Activated T-cell treated with anti-CD3 and anti-CD28 coated beads, Interleukin-2, amount 50 U/mL, for 1 hour (primary cell): ENCODE measurements around the gene KLHDC4.

Experiments used
- DNase-seq: peaks from one replicate; pipeline ENCODE4 v3.0.0-alpha.2; 2020

Gene KLHDC4

DNA sequence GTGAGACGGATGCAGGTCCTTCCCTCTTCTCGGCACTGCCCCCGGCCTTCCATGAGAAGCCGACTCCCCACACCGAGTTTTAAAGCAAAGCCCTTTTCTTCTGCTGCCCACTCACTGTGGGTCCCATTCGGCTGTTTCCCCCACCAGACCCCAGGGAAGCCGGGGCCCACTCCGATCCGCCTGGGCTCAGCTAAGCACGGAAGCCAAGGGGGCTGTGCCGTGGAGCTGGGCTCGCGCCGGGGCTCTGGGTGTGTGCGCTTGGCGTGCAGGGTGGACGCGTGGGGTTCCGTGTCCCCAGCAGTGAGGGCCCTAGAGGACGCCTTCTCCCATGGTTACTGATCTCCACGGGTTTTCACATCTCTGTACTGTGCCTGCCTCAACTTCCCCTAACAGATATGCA, 68.5 kb downstream of the KLHDC4 start:
- no peak for DNase-seq

DNA sequence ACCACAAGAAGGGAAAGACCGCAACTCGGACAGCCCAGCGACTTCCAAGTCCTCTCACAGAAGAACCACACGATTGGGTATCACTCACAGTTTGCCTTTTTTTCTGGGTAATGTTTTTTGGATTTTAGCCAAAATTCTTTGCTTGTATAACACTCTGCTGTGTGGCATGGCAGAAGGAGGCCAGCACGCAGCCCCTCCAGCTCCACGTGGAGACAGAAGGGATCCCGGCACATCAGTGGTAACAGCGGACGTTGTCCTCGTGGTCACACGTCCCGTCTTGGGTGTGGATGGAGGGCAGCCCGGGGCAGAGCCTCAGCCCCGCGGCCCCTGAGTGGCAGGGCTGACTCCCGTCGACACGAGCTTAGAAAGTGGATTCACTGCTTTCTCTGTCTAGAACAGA, 69.1 kb downstream of the KLHDC4 start:
- DNase-seq: no peak

DNA sequence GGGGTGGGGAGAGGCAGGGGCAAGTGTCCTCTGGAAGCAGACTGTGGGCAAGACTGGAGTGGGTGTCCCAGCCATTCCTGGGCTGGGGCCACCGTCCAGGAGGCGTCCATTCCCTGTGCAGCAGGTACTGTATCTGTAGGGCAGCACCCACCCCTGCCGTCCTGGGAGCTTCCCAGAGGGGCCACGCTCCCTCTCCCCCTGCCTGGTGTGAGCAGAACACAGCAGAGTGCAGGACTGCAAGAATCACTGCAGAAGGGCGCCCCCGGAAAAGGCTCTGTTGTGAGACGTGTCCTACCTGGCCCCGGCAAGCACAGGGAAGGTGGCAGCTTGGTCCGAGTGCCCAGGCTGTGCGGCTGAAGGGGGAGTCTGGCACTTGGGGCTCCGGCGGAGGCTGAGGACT, 70.3 kb downstream of the KLHDC4 start:
- no peak for DNase-seq

DNA sequence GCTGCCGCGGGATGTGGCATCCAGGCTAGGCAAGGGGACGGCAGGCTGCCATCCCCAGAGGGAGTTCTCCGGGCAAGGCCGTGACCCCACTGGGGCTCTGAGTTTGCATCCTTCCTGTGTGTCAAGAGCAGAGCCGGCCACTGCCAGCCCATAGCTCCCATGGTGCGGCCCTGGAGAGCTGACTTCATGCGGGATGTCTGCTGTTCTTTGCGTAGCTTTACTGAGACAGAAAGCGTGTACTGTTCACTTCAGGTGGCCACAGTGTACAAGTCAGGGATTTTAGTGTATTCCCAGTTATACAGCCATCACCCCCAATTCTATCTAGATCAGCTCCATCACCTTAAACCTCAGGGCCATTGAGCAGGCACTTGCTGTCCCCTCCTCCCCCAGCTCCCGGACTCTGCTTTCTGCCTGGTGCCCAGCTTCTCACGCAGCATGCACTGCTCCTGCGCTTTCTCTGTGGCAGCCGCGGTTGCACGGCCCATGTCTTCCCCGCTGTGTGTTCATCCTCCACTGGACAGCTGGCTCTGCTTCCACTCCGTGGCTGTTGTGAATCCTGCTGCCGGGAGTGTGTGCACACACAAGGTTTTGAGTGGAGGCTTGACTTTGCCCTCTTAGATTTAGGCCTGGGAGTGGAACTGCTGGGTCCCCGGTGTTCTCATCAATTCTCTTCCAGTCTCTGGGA, 71.2 kb downstream of the KLHDC4 start:
- no peak for DNase-seq

DNA sequence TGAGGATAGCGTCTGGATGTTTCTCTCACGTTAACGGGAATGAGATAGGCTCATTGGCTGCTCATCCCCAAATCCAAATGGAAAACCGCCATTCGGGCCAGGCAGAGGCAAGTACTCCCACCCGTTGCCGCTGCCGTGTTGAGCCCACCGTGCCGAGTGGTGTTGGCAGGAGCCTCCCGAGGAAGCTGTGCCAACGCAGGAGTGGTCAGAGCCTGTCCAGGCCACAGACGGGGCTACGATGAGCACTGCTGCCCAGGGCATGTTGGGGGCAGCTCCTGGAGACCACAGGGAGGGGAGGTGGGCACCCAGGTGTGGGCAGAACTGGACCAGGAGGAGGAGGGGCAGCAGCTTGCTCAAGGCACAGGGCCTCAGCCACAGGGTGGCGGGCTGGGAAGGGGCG, 72.0 kb downstream of the KLHDC4 start:
- no peak for DNase-seq

DNA sequence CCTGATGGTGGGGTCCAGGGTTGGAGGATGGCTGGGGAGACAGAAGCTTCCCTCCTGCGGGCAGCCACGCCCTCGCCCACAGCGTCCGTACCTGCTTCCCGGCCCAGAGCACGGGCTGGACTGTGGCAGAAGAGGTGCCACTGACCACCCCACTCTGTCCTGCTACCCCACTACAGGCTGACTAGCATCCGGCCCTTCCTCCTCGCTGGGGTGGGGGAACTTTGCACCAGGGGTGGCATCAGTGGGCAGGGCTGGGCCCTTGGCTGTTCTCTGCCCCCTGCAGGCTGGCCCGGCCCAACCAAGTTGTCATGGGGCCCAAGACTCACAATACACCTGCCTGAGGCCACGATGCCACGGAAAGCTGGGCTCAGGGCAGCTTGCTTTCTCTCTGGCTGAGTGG, 73.0 kb downstream of the KLHDC4 start:
- DNase-seq: no peak

DNA sequence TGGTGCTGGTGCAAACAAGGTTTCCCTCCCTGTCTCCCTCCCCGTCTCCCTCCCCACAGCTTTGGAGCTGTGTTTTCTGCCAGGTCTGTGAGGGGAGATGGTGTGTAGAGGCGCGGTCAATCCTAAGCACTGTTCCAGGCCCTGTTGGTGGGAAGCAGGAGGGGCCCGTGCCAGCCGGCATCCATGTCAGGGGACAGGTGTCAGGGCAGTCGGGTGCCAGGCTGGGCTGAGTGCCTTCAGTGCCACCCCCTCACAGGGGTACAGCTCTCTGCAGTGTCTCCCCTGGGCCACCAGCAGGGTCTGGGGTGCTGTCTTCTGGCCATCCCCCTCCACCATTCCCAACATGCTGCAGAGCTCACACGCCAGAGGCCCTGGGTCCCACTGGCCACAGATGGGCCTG, 73.6 kb downstream of the KLHDC4 start:
- DNase-seq: no peak

DNA sequence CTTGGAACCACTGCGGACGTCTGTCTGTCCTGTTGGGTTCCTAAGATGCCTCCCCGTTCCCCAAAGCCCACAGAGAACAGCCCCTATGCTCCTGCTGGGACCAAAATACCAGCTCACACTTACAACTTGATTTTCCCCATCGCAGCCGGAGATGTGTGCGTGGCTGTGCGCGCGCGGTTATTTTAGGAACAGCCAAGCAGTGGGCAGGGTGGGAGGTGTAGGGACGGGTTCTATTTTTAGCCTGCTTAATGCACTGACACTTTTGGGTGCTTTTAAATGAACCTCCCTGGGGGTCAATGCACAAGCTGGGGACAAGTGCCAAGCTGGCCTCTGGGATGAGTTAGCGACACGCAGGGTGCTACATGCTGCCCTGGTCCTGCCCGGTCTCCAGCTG, 74.1 kb downstream of the KLHDC4 start:
- DNase-seq: no peak

DNA sequence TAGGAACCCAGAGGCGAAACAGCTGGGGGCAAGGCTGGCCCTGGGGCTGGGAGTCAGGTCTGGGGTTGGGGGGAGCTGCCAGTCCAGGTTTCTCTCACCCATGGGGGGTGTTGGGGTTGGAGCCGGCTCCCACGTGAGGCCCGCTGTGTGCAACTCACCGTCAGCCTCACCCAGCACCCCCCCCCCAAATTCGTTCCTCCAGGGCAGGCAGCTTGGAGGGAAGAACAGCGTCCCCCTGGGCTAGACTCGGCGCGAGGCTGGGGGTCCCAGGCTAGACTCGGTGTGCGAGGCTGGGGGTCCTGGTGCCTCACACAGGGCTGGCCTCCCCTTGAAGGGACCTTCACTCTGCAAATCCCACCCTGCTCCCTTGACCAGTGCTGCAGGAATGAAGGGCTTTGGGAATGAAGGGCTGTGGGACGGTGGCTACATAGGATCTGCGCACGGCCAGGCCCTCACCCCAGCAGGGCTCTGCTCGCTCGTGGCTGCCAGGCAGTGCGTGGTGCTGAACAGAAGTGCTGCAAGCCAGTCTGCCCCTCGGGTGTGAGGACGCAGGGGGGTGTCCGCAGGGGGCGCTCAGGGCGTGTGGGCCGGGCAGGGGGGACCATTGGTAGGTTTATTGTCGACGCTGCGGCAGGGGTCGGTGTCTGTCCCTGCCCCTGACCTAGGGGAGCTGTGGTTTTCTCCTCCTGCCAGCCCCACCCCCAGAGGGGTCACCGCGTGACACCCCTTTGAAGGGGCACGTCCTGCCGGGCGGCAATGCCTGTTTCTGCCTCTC, 74.7 kb downstream of the KLHDC4 start:
- no peak for DNase-seq

DNA sequence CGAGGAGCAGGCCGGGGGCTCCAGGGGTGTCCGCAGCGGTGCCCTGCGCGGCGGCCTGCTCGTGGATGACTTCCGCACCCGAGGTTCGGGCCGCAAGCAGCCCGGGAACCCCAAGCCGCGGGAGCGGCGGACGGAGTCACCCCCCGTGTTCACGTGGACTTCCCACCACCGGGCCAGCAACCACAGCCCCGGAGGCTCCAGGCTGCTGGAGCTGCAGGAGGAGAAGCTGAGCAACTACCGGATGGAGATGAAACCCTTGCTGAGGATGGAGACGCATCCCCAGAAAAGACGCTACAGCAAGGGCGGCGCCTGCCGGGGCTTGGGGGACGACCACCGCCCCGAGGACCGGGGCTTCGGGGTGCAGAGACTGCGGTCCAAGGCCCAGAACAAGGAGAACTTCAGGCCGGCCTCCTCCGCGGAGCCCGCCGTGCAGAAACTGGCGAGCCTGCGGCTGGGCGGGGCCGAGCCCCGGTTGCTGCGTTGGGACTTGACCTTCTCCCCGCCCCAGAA, 75.8 kb downstream of the KLHDC4 start:
- DNase-seq: no peak

DNA sequence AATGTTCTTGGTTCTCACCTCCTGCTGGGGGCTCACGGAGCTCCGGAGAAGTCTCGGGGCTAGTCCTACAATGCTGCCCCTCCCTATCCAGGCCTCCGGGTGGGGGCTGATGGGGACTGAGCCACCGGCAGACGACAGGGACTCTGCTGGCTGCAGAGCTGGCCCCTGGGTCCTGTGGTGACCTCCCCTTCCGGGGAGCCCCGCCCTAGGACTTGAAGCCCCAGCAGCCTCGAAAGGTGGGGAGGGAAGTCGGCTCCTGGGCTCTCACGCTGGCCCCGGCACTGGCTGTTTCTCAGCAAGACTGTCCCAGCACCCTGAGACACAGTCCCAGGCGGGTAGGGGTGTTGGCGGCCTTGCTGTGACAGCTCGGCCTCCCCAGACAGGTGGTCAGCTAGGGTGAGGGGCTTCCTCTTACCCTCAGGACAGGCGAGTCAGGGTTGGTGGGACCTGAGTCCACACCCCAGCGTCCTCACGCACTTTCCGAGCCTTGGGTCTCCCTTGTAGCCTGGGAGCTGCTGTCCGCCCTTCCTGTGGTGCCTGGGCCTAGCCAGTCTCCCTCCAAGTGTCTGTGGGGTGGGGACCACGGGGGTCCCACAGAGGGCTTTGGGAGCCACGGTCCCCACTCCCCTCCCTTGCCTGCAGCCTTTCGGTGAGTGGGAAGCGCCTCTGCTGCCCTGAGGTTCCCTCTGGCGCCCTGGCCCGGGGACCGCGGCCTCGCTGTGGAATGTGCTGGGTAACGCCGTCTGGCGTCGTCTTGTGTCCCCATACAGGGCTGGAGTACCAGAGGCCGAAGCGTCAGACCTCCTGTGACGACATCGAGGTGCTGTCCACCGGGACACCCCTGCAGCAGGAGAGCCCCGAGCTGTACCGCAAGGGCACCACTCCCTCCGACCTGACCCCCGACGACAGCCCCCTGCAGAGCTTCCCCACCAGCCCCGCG, 76.6 kb downstream of the KLHDC4 start:
- no peak for DNase-seq

DNA sequence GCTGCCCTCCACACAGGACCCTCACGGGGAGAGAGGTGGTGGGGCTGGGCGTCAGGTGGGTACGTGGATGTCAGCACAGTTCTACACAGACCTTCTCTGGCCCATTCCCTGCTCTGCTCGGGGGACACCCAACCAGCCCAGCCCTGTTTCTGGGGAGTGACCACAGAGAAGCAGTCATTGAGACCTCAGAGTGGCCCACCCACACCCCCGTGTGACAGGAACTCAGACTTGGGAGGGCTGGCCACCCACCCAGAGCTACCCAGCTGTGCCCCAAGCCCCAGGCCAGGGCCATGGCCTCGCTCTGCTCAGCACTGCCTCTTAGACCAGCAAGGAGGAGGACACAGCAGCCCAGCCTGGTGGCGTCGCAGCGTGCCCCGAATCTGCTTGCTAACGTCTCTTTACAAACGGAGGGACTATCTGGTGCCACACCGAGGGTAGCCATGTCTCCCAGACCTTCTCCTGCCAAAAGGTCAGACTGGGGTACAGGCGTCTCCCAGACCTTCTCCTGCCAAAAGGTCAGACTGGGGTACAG, 77.7 kb downstream of the KLHDC4 start:
- no peak for DNase-seq

DNA sequence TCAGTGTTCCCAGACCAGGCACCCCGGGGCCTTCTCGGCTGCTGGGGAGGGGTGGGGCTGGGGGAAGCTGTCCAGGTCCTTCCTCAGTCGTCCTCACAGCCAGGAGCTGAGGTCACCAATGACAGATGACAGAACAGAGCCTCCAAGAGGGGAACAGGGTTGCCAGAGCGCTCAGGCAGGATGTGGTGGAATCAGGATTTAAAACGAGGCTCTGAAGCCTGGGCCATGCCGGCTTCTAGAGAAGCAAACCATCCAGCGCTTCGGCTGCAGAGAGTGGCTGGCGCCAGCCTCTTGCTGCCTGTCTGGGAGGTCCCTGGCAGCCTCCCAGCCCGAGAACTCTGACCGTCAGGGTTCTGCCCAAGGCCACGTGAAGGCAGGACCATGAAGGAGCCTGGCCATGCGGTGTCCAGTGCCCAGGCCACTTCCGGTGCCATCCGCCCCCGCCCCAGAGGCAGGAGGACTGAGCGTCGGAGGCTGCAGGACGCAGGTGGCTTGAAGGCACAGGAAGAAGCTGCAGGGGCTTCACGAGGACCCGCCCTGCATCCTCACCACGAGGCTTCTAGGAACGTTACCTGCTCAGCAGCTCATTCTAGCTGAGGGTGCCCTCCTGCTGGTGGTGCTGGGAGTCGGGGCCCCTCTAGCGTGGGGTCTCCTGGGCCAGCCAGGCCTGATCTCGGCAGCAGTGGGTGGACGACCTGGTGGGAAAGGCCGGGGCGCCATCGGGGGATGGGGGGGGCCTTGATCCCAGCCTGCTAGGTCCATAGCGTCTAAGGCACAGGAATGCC, 78.5 kb downstream of the KLHDC4 start:
- DNase-seq: no peak

DNA sequence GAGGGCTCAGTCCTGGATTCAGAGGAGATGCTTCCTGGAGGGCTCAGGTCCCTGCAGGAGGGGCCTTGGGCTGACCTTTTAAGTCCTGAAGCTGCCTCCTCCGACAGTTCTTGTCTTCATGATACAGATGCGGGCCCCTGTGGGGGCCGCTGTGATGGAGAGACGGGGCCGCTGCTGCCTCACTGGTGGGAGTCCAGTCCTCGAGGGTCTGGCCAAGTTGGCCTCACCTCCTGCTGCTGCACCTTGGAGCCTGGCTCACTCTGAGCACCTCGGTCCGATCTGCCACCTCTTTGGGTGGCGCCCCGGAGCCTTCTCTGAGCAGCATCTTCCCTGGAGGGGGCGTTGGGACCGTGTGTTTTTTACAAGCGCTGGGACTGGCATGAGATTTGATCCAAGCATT, 79.1 kb downstream of the KLHDC4 start:
- no peak for DNase-seq

DNA sequence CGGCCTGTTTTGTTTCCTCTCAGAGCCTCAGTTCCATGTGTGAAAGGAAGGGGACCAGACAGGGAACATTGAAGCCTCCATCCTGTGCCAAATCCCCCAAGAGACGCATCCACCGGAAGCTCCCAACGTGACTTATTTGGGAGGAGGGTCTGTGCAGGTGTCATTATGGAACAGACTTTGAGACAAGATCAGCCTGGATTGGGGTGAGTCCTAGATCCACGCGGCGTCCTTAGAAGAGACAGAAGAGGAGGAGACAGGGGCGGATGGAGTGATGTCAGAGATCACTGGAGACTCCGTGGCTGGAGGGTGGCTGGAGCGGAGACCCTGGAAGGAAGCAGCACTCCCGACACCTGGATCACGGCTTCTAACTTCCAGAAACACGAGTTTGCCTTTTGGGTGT, 80.0 kb downstream of the KLHDC4 start:
- no peak for DNase-seq

DNA sequence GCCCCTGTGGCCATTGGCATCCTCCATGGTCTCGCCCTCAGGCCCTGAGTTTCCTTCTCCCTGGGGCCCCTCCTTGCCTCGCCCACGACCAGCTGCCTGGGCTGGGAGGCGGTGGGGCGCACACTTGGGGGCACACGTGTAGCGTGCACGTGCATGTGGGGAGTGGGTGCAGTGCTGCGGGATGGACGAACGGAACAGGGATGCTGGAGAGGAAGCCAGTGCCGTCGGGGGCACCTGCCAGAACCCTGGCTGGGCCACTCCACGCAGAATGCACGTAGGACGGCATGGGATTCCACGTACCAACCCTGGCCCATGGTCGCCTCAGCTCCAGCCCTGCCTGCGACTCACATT, 80.4 kb downstream of the KLHDC4 start:
- DNase-seq: no peak

DNA sequence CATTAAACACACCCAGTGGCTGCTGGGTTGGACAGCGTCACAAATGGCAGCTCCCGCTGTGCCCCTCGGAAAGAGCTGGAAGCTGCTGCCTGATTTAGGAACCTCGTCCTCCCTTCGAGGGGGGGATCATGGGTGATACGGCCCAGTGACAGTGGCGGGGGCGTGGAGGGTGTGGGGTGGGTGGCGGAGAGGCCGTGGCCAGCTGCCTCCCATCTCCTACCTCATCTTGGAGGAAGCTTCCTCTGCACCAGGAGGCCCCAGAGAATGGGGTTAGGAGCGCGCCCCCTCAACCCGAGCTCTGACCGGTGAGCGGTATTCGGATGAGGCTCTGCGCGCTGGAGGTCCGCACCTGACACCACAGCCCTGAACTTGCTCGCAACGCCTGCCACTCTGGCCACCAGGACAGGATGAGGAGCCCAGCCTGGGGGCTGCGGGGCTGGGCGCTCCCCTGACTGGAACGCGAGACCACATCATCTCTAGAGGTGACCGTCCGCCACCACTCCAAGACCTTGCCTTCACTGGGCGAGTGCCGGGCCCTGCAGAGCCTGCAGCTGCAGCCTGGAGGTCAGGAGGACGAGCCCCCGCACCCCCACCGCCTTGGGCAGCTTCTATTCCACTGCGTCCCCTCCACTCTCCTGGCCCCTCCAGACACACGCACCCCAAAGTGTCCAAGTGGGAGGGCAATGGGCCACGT, 80.9 kb downstream of the KLHDC4 start:
- no peak for DNase-seq

DNA sequence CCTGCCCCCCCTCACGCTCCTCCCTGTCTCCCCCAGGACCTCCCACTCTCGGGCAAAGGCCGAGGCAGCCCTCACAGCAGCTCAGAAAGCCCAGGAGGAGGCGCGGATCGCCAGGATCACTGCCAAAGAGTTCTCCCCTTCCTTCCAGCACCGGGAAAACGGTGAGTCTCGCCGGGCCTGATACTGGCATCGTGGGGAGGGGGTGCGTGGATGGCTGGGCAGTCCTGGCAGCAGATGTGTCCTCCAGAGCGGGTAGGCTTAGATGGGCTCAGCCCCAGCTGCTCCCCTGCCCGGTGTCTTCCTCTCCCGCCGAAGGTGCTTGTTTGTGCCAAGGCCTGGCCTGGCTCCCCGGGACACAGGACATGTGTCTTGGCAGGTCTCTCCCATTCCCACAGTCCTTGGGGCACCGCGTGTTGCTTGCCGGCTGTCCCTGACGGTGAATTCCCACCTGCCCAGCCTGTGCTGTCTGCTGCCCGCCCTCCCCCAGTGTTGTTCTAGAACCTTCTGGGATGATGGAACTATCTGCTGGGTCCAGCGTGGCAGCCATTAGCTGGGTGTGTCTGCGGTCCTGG, 81.6 kb downstream of the KLHDC4 start:
- no peak for DNase-seq

DNA sequence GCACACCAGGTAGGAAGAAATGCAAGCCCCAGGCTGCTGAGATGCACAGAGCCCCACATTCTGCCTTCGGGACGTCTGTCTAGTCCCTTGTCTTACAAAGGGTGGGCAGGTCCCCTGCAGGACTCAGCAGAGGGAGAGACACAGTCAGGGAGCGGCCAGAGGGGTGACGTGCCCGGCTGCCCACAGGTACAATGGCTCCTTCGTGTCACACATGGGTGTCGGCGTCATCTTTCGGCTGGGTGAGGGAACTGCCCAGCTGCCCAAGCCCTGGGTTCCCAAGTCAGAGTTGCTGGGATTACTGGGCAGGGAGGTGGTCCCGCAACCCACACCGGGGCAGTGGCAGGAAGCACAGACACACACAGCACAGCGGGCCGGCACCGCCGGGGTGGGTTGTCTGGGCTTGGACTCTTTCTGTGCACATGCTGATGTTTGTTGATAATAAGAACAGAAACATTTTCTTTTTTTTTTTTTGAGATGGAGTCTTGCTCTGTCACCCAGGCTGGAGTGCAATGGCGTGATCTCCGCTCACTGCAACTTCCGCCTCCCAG, 82.9 kb downstream of the KLHDC4 start:
- DNase-seq: no peak

DNA sequence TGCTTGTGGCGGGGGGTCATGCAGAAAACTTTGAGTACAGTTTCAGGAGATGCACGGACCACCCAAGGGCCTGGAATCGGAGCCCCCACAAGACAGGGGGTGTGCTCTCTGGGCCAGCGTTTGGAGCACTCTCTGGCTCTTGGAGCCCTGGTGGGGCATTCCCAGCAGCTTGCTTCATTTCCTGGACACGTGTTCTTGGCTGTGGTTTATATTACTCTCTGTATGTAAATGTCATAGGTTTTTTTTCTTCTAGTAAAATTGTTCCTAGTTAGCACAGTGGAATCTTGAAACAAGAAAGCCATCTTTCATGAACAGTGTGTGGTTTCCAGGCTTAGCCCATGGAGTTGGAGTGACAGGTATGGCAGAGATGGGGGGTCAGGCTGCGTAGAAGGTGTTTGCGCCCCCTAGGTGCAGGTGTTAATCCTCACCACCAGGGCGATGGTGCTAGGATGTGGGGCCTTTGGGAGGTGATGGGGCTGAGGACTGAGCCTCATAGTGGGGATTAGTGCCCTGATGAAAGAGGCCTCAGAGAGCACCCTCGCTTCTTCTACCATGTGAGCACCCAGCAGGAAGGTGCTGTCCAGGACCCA, 83.7 kb downstream of the KLHDC4 start:
- no peak for DNase-seq
